K562 (cell line): ENCODE measurements around the gene UBLCP1. TPM values are rescaled to one million over a fixed set of nuclear protein-coding genes. Genes with fewer than 3 reads are reported as not detected.
A peak's percentile ranks its signal among the peaks of the same experiment; 100 is the strongest.

ENCODE experiments used
- ATF6 ChIP-seq: sonication (generic); formaldehyde crosslinking; IDR thresholded peaks from 2 replicates; pipeline ENCODE4 v1.4.0; 2020; ENCODE audit warnings: mild to moderate bottlenecking, missing genetic modification reagents
- PYGO2 ChIP-seq: fragments of 450-650 bp; IDR thresholded peaks from 2 replicates; pipeline ENCODE4 v1.6.1; 2016; ENCODE audit warnings: mild to moderate bottlenecking, missing genetic modification characterization, moderate library complexity, missing compliant biosample characterization
- RB1 ChIP-seq: fragments of 450-650 bp; IDR thresholded peaks from 2 replicates; pipeline ENCODE4 v1.6.1; 2017; ENCODE audit warnings: low read depth, mild to moderate bottlenecking
- RFX5 ChIP-seq: IDR thresholded peaks from 2 replicates; pipeline ENCODE4 v1.6.1; 2011; ENCODE audit warnings: low read depth, mild to moderate bottlenecking, improper control_type of control experiment, low read length
- SREBF2 ChIP-seq: sonication (generic); formaldehyde crosslinking; IDR thresholded peaks from 2 replicates; pipeline ENCODE4 v1.4.0; 2020; ENCODE audit warnings: mild to moderate bottlenecking, missing genetic modification reagents
- YBX1 ChIP-seq: fragments of 450-650 bp; IDR thresholded peaks from 2 replicates; pipeline ENCODE4 v1.7.1; 2016; ENCODE audit warnings: mild to moderate bottlenecking
- ZNF143 ChIP-seq: sonication (generic); formaldehyde crosslinking; IDR thresholded peaks from 2 replicates; pipeline ENCODE4 v1.9.0; 2022; ENCODE audit warnings: mild to moderate bottlenecking, missing genetic modification reagents
- ZNF274 ChIP-seq: IDR thresholded peaks from 2 replicates; pipeline ENCODE4 v1.6.1; 2011; ENCODE audit warnings: low read depth, mild to moderate bottlenecking, low read length, moderate library complexity, borderline replicate concordance
- polyA plus RNA-seq, 8 experiments: library from polyadenylated mRNA; depleted of rRNA in 4 of 8; stranded (reverse) in 5 of 8; unstranded in 3 of 8; fragments of >200 nt; fragmentation: Nextera tagmentation in 2 of 8; fragmentation: Illumina TruSeq in 1 of 8; extraction: Ambion mirVana in 2 of 8; extraction: Trizol in 1 of 8; gene quantifications; 2 replicates each; pipeline versions ENCODE4 v1.2.1 to v1.2.3, GENCODE V29; 2011 to 2014; ENCODE audit warnings: inconsistent platforms in 1 of 8, missing spikeins in 1 of 8
- total RNA-seq, 7 experiments: library from RNA; depleted of rRNA in 6 of 7; stranded (reverse); fragments of >200 nt in 6 of 7; fragmentation: Illumina TruSeq in 2 of 7; extraction: Trizol in 2 of 7; gene quantifications; 2 replicates each; pipeline versions ENCODE4 v1.2.1 to v1.2.3, GENCODE V29; 2011 to 2021; ENCODE audit warnings: low replicate concordance in 1 of 7
- TF ChIP-seq, protein P1 (sequence below): sonication (generic); formaldehyde crosslinking; IDR thresholded peaks from 2 replicates; pipeline ENCODE4 v1.8.0; 2022; ENCODE audit warnings: mild to moderate bottlenecking, missing genetic modification reagents

Gene UBLCP1
- total and polyA plus RNA-seq, 9 of the 15 experiments (the other 6 are each of a cell fraction or from before 2014, with no cell fraction given) = 18.8 to 39.8 (median 30.2) TPM

- no peak for TF ChIP-seq PYGO2 (tag)
- TF ChIP-seq SREBF2 (CRISPR knock-in tag) = 0 out of 2 replicates have a peak, but pooled peaks have one; percentile 74
- TF ChIP-seq, protein P1, sequence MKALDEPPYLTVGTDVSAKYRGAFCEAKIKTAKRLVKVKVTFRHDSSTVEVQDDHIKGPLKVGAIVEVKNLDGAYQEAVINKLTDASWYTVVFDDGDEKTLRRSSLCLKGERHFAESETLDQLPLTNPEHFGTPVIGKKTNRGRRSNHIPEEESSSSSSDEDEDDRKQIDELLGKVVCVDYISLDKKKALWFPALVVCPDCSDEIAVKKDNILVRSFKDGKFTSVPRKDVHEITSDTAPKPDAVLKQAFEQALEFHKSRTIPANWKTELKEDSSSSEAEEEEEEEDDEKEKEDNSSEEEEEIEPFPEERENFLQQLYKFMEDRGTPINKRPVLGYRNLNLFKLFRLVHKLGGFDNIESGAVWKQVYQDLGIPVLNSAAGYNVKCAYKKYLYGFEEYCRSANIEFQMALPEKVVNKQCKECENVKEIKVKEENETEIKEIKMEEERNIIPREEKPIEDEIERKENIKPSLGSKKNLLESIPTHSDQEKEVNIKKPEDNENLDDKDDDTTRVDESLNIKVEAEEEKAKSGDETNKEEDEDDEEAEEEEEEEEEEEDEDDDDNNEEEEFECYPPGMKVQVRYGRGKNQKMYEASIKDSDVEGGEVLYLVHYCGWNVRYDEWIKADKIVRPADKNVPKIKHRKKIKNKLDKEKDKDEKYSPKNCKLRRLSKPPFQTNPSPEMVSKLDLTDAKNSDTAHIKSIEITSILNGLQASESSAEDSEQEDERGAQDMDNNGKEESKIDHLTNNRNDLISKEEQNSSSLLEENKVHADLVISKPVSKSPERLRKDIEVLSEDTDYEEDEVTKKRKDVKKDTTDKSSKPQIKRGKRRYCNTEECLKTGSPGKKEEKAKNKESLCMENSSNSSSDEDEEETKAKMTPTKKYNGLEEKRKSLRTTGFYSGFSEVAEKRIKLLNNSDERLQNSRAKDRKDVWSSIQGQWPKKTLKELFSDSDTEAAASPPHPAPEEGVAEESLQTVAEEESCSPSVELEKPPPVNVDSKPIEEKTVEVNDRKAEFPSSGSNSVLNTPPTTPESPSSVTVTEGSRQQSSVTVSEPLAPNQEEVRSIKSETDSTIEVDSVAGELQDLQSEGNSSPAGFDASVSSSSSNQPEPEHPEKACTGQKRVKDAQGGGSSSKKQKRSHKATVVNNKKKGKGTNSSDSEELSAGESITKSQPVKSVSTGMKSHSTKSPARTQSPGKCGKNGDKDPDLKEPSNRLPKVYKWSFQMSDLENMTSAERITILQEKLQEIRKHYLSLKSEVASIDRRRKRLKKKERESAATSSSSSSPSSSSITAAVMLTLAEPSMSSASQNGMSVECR (CRISPR knock-in tag) = peak; percentile 15; the same call in 1 of the 2 replicates
- TF ChIP-seq ATF6 (CRISPR knock-in tag) = peak; percentile 72; the same call in 1 of the 2 replicates
- TF ChIP-seq RFX5 = no peak
- peak; percentile 61; the same call in 1 of the 2 replicates for TF ChIP-seq ZNF143
- TF ChIP-seq RB1 = no peak
- no peak for TF ChIP-seq YBX1
- TF ChIP-seq ZNF274 = no peak
Measured at GRCh38 chr5:159262472-159262858, 625 bp upstream of the UBLCP1 start (continued).
